Measurements from ENCODE around the gene LDLRAD3. TPM values are rescaled to one million over a fixed set of nuclear protein-coding genes. Genes with fewer than 3 reads are reported as not detected.

LDLRAD3 gene
- total RNA-seq, 4 donors from 2014 or later, result 39.7 to 50.9 (median 46.0) TPM

GRCh38 chr11:36118084-36118483 lies 174.2 kb downstream of the LDLRAD3 start:
- no peak for DNase-seq (ENCODE audit: low spot score in 2 of 2)
- WGBS, result 76% methylated on average over 2 of the region's 2 CpGs
- no peak overlapping the region for H3K27ac ChIP-seq
- peaks cover 20% of the 10 kb centered on the region for H3K36me3 ChIP-seq
- H3K4me3 ChIP-seq, result no peak overlapping the region
- TF ChIP-seq EP300 (IDR thresholded peaks at IDR 0.05) (no peak), POLR2AphosphoS5 (IDR thresholded peaks at IDR 0.05) (no peak), POLR2A (IDR thresholded peaks at IDR 0.05) (no peak), CTCF (IDR thresholded peaks at IDR 0.05) (no peak)
- H3K4me1 ChIP-seq, result no peaks in the 10 kb centered on the region
- H3K27me3 ChIP-seq, result no peaks in the 10 kb centered on the region
- H3K9me3 ChIP-seq, result no peaks in the 10 kb centered on the region

- no peaks in the 10 kb centered on the region for H3K4me1 ChIP-seq
- no peak overlapping the region for H3K27ac ChIP-seq
- no peaks in the 10 kb centered on the region for H3K9me3 ChIP-seq
- no peak overlapping the region for H3K4me3 ChIP-seq
- DNase-seq (ENCODE audit: low spot score in 2 of 2), result no peak
- H3K27me3 ChIP-seq, result no peaks in the 10 kb centered on the region
- no peak for TF ChIP-seq POLR2A (IDR thresholded peaks at IDR 0.05)
- no peak for TF ChIP-seq EP300 (IDR thresholded peaks at IDR 0.05)
- no peak for TF ChIP-seq CTCF (IDR thresholded peaks at IDR 0.05)
- TF ChIP-seq POLR2AphosphoS5 (IDR thresholded peaks at IDR 0.05), result no peak
- peaks cover 13% of the 10 kb centered on the region for H3K36me3 ChIP-seq
These were observed 175.4 kb downstream of the LDLRAD3 start for GRCh38 chr11:36119300-36119699.

- no peak for DNase-seq (ENCODE audit: low spot score in 2 of 2)
- H3K4me3 ChIP-seq, result no peak overlapping the region
- WGBS, result 76% methylated on average over 6 of the region's 6 CpGs
- H3K9me3 ChIP-seq, result no peaks in the 10 kb centered on the region
- peaks cover 2% of the 10 kb centered on the region for H3K36me3 ChIP-seq
- no peaks in the 10 kb centered on the region for H3K4me1 ChIP-seq
- H3K27me3 ChIP-seq, result no peaks in the 10 kb centered on the region
- no peak for TF ChIP-seq POLR2A (IDR thresholded peaks at IDR 0.05)
- no peak for TF ChIP-seq CTCF (IDR thresholded peaks at IDR 0.05)
- no peak for TF ChIP-seq EP300 (IDR thresholded peaks at IDR 0.05)
- TF ChIP-seq POLR2AphosphoS5 (IDR thresholded peaks at IDR 0.05), result no peak
- no peak overlapping the region for H3K27ac ChIP-seq
These were observed 177.2 kb downstream of the LDLRAD3 start for GRCh38 chr11:36121054-36121453.

GRCh38 chr11:36122671-36123070 lies 178.8 kb downstream of the LDLRAD3 start:
- Histone ChIP-seq H3K4me1 (no peaks in the 10 kb centered on the region), H3K27me3 (no peaks in the 10 kb centered on the region), H3K27ac (no peak overlapping the region), H3K36me3 (no peaks in the 10 kb centered on the region), H3K9me3 (no peaks in the 10 kb centered on the region), H3K4me3 (no peak overlapping the region)
- WGBS, result 62% methylated on average over 2 of the region's 2 CpGs
- DNase-seq (ENCODE audit: low spot score in 2 of 2), result no peak
- no peak for TF ChIP-seq POLR2AphosphoS5 (IDR thresholded peaks at IDR 0.05)
- no peak for TF ChIP-seq POLR2A (IDR thresholded peaks at IDR 0.05)
- TF ChIP-seq EP300 (IDR thresholded peaks at IDR 0.05), result no peak
- no peak for TF ChIP-seq CTCF (IDR thresholded peaks at IDR 0.05)

GRCh38 chr11:36123336-36124101 lies 179.7 kb downstream of the LDLRAD3 start:
- Histone ChIP-seq H3K27ac (no peak overlapping the region), H3K4me3 (no peak overlapping the region), H3K9me3 (no peaks in the 10 kb centered on the region), H3K36me3 (no peaks in the 10 kb centered on the region), H3K4me1 (no peaks in the 10 kb centered on the region), H3K27me3 (no peaks in the 10 kb centered on the region)
- TF ChIP-seq EP300 (IDR thresholded peaks at IDR 0.05), result no peak
- no peak for TF ChIP-seq CTCF (IDR thresholded peaks at IDR 0.05)
- no peak for TF ChIP-seq POLR2A (IDR thresholded peaks at IDR 0.05)
- TF ChIP-seq POLR2AphosphoS5 (IDR thresholded peaks at IDR 0.05), result no peak
- no peak for DNase-seq (ENCODE audit: low spot score in 2 of 2)
- 82% methylated on average over 12 of the region's 12 CpGs for WGBS

Measured in suprapubic skin (tissue), 4 donors.